Transverse colon (tissue), 4 donors: ENCODE results near the gene GALNT9. TPM values are rescaled to one million over a fixed set of nuclear protein-coding genes. Genes with fewer than 3 reads are reported as not detected.
A peak's percentile ranks its signal among the peaks of the same experiment; 100 is the strongest.

Experiments used
- DNase-seq: peaks from one replicate; pipeline ENCODE4 v3.0.0-alpha.2; 2019
- H3K27ac ChIP-seq, 4 donors: fragments of 200-600 bp; sonication (generic); 2 replicates each; pipeline ENCODE4 v1.5.1; 2016 to 2018; ENCODE audit warnings: inconsistent platforms in 4 of 4
- H3K27me3 ChIP-seq: fragments of 200-600 bp; sonication (generic); 2 replicates; pipeline ENCODE4 v1.5.1; 2017; ENCODE audit warnings: inconsistent platforms
- H3K36me3 ChIP-seq, 4 donors: fragments of 200-600 bp; sonication (generic); 2 replicates each; pipeline ENCODE4 v1.5.1; 2017 to 2019; ENCODE audit warnings: inconsistent platforms in 4 of 4
- H3K4me1 ChIP-seq, 4 donors: fragments of 200-600 bp; sonication (generic); 2 replicates each; pipeline ENCODE4 v1.5.1; 2017 to 2020; ENCODE audit warnings: inconsistent platforms in 4 of 4
- H3K4me3 ChIP-seq, 4 donors: fragments of 200-600 bp; sonication (generic); 1 replicate in 1 of 4; 2 replicates in 3 of 4; pipeline versions ENCODE4 v1.5.1 to v1.6.1; 2017 to 2019; ENCODE audit warnings: inconsistent platforms in 4 of 4
- H3K9me3 ChIP-seq, 2 donors: fragments of 200-600 bp; sonication (generic); 2 replicates each; pipeline ENCODE4 v1.5.1; 2017 to 2019; ENCODE audit warnings: inconsistent platforms in 2 of 2
- CTCF ChIP-seq, 5 experiments: fragments of 200-600 bp in 3 of 5; fragments of 450-650 bp in 2 of 5; sonication (generic) in 3 of 5; IDR thresholded peaks; 1 replicate in 2 of 5; 2 replicates in 3 of 5; pipeline ENCODE4 v1.5.1; 2016 to 2017; ENCODE audit warnings: antibody characterized with exemption in 5 of 5, inconsistent platforms in 3 of 5, mild to moderate bottlenecking in 2 of 5, moderate library complexity in 1 of 5
- EP300 ChIP-seq: sonication (generic); formaldehyde crosslinking; IDR thresholded peaks from one replicate; pipeline ENCODE4 v1.6.1; 2017; ENCODE audit warnings: antibody characterized with exemption, low read depth
- POLR2A ChIP-seq: fragments of 450-650 bp; IDR thresholded peaks from one replicate; pipeline ENCODE4 v1.6.1; 2016; ENCODE audit warnings: antibody characterized with exemption, mild to moderate bottlenecking, moderate library complexity
- POLR2AphosphoS5 ChIP-seq, 3 donors: sonication (generic); formaldehyde crosslinking; IDR thresholded peaks; one replicate each; pipeline ENCODE4 v1.6.1; 2016; ENCODE audit warnings: antibody characterized with exemption in 3 of 3
- WGBS, 2 donors: methylation state at CpG; one replicate each; pipeline ENCODE4 v1.1.5; 2018; ENCODE audit warnings: low coverage in 1 of 2; 5-methylcytosine and 5-hydroxymethylcytosine counted together
- in situ Hi-C, 4 donors: fragments of 200-750 bp; cut with MboI; loops; one replicate each; pipeline versions ENCODE4 v1.15.0 to v1.15.1; 2017; ENCODE audit warnings: low sequenced_read_pairs in 3 of 4, low pct_ligation_motif_present in 1 of 4, low pct_unique_long_range_greater_than_20kb in 1 of 4
- intact Hi-C: fragments of 100-400 bp; cut with DNase I; formaldehyde crosslinking; loops from one replicate; pipeline ENCODE4 v1.15.1; 2023; ENCODE audit warnings: low total_unique reads
- total RNA-seq, 4 donors: library from RNA; depleted of rRNA; stranded (reverse); fragments of >200 nt; gene quantifications; one replicate each; pipeline ENCODE4 v1.1.0, GENCODE V29; 2016

GALNT9 gene
- total RNA-seq, 4 donors from 2014 or later, result 0.82 to 4.5 TPM; not detected in 2

GRCh38 chr12:132344601-132345000 is 15.2 kb upstream of the GALNT9 start:
- WGBS, 2 donors, result 87% methylated on average over 23 of the region's 23 CpGs; no CpG with 5 or more reads in 1 of the 2 donors
- H3K27me3 ChIP-seq, result no peaks in the 10 kb centered on the region
- H3K36me3 ChIP-seq, result no peaks in the 10 kb centered on the region
- in situ Hi-C loops (no loop called here), intact Hi-C loops (no loop called here)
- peak overlapping the region in 1 of 4 donors; percentile 58 for H3K27ac ChIP-seq
- H3K4me1 ChIP-seq, result peaks cover 0 to 9% (median 0%) of the 10 kb centered on the region in 4 donors
- H3K9me3 ChIP-seq, result no peaks in the 10 kb centered on the region
- no peak for TF ChIP-seq POLR2A
- no peak for TF ChIP-seq CTCF (IDR thresholded peaks at IDR 0.05)
- TF ChIP-seq POLR2AphosphoS5 (IDR thresholded peaks at IDR 0.05), result no peak
- no peak for TF ChIP-seq EP300
- no peak overlapping the region for H3K4me3 ChIP-seq
- DNase-seq, result no peak

GRCh38 chr12:132344181-132344580 is 14.8 kb upstream of the GALNT9 start:
- no peaks in the 10 kb centered on the region for H3K27me3 ChIP-seq
- in situ Hi-C loops, result no loop called here
- H3K27ac ChIP-seq, result peak overlapping the region in 2 of 4 donors; percentile 58 to 61

GRCh38 chr12:132343294-132344004 is 14.1 kb upstream of the GALNT9 start:
- 23 to 40% methylated on average over 1 to 23 of the region's 23 CpGs for WGBS, 2 donors
- peak; percentile 45 for DNase-seq
- in situ Hi-C loops, result no loop called here

More at GRCh38 chr12:132344181-132344580, 14.8 kb upstream of the GALNT9 start:
- no peak for DNase-seq
- intact Hi-C loops, result no loop called here
- 70 to 83% methylated on average over 2 to 11 of the region's 11 CpGs for WGBS, 2 donors
- Histone ChIP-seq H3K36me3 (no peaks in the 10 kb centered on the region), H3K9me3 (no peaks in the 10 kb centered on the region), H3K4me3 (no peak overlapping the region), H3K4me1 (peaks cover 0 to 9% (median 0%) of the 10 kb centered on the region in 4 donors)
- TF ChIP-seq POLR2AphosphoS5 (IDR thresholded peaks at IDR 0.05) (no peak), POLR2A (no peak), CTCF (IDR thresholded peaks at IDR 0.05) (no peak)

More at GRCh38 chr12:132343294-132344004, 14.1 kb upstream of the GALNT9 start:
- H3K27ac ChIP-seq, result peak overlapping the region in 2 of 4 donors; percentile 58 to 61
- TF ChIP-seq CTCF (IDR thresholded peaks at IDR 0.05) (no peak), POLR2A (no peak), EP300 (peak; percentile 59), POLR2AphosphoS5 (IDR thresholded peaks at IDR 0.05) (peak; percentile 37 to 50 (median 45))
- no peaks in the 10 kb centered on the region for H3K9me3 ChIP-seq
- H3K4me3 ChIP-seq, result no peak overlapping the region
- no peaks in the 10 kb centered on the region for H3K27me3 ChIP-seq
- intact Hi-C loops, result no loop called here
- no peaks in the 10 kb centered on the region for H3K36me3 ChIP-seq
- H3K4me1 ChIP-seq, result peaks cover 0 to 9% (median 0%) of the 10 kb centered on the region in 4 donors
